ENCODE results near the gene PTPN18.

The PTPN18 gene

GRCh38 chr2:130382313-130382917 is 26.6 kb downstream of the PTPN18 start:
- H3K4me3 ChIP-seq (ENCODE audit: low read depth, low read length), result no peak overlapping the region
- no peak for TF ChIP-seq CTCF (IDR thresholded peaks at IDR 0.05; ENCODE audit: borderline replicate concordance, insufficient read depth, low read depth, low read length)

DNA sequence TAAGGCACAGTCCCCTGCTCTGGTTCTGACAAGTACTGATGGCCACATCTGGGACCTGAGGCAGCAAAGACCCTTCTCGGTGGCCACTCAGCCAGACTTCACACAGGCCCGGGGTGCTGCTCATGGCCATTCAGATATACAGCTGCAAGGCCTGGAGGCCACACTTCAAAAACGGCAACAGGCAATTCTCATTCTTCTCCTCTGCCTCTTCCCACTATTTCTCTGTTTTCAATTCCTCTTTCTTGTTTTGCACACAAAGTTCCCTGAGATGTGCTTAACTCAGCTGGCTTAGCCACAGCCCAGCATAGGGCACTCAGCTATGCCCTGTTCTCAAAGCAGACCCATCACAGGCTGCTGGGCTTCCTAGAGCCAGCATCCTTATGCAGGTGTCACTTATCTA is 29.9 kb downstream of the PTPN18 start:
- TF ChIP-seq CTCF (IDR thresholded peaks at IDR 0.05; ENCODE audit: borderline replicate concordance, insufficient read depth, low read depth, low read length), result no peak
- no peak overlapping the region for H3K4me3 ChIP-seq (ENCODE audit: low read depth, low read length)

DNA sequence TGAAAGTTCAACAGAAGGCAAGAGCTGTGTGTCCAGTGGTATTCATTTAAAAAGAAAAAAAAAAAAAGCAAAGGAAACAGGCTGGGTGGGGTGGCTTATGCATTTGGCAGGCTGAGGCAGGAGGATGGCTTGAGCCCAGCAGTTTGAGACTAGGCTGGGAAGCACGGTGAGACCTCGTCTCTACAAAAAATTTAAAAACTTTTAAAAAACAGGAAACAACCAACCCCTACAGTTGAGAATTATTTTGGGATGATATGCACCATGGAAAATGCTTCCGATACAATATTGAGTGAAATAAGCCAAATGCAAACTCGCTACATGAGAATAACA is 31.2 kb downstream of the PTPN18 start:
- no peak overlapping the region for H3K4me3 ChIP-seq (ENCODE audit: low read depth, low read length)
- TF ChIP-seq CTCF (IDR thresholded peaks at IDR 0.05; ENCODE audit: borderline replicate concordance, insufficient read depth, low read depth, low read length), result no peak

GRCh38 chr2:130387804-130388203 is 31.9 kb downstream of the PTPN18 start:
- TF ChIP-seq CTCF (IDR thresholded peaks at IDR 0.05; ENCODE audit: borderline replicate concordance, insufficient read depth, low read depth, low read length), result no peak
- no peak overlapping the region for H3K4me3 ChIP-seq (ENCODE audit: low read depth, low read length)

DNA sequence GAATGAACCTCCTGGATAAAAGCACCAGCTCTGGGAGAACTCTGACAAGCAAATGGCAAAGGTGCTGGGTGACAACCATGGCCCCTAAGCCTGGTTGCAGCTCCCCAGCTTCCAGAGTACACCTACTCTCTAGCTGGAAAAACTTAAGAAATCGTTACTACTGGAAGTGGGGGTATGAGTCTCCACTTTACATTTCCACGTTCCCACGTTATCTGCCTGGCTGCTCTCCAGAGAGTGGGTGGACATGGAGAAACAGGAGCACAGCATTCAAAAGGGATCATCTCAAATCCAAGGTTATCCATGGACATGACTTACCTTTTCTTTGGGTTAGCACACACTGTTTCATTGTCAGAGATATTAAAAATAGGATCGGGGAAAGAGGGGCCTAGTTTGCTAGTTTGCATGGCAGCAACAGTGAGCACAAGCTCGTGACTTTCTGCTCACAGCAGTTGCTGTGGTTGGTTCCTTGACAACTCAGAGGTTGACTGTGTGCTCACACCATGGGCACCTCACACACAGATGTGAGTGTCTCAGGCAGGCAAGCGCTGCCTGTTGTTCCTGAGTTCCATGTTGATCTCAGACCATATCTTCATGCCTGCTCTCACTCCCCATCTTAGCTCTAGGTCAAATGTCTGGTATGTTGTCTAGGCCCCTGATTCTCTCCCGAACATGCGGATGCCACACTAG is 32.5 kb downstream of the PTPN18 start:
- H3K4me3 ChIP-seq (ENCODE audit: low read depth, low read length), result no peak overlapping the region
- no peak for TF ChIP-seq CTCF (IDR thresholded peaks at IDR 0.05; ENCODE audit: borderline replicate concordance, insufficient read depth, low read depth, low read length)

GRCh38 chr2:130389358-130389757 is 33.5 kb downstream of the PTPN18 start:
- no peak overlapping the region for H3K4me3 ChIP-seq (ENCODE audit: low read depth, low read length)
- TF ChIP-seq CTCF (IDR thresholded peaks at IDR 0.05; ENCODE audit: borderline replicate concordance, insufficient read depth, low read depth, low read length), result no peak

- H3K4me3 ChIP-seq (ENCODE audit: low read depth, low read length), result no peak overlapping the region
- no peak for TF ChIP-seq CTCF (IDR thresholded peaks at IDR 0.05; ENCODE audit: borderline replicate concordance, insufficient read depth, low read depth, low read length)
Observed at GRCh38 chr2:130389783-130390182, 33.9 kb downstream of the PTPN18 start.
